OCI-M2 (cell line): ENCODE results near the gene PMM2.
"Not testable (repeated sequence)": the region's sequence is repeated elsewhere in the genome, so short reads cannot be mapped to it uniquely, and the experiment has no call there.

Experiments used
- DNase-seq: peaks from one replicate; lab custom pipeline; 2025; ENCODE audit not compliant: unreplicated experiment; lab: John Stamatoyannopoulos, UW

PMM2 gene

GRCh38 chr16:8781797-8782196 is 15.8 kb upstream of the PMM2 start:
- no peak for DNase-seq

- DNase-seq: no peak
Observed at GRCh38 chr16:8782673-8783072, 15.0 kb upstream of the PMM2 start.

DNA sequence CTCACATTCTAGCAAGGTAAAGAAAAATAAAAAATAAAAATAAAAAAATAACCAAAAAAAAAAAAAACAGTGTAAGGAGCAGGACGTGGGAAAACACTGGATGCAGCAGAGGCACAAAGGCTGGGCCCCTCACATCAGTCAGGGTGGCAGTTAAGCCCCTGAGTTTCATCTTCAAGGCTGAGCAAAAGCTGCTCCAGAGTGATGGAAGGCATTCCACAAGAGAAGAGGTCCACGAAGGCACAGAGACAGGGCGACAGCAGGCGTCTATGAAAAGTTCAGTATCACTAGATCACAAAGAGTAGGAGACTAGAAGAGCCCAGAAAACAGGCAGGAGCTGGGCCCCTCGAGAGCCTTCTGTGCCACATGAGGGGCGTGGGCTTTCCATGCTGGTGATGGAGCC is 12.2 kb upstream of the PMM2 start:
- DNase-seq: no peak

GRCh38 chr16:8786316-8786715 is 11.3 kb upstream of the PMM2 start:
- DNase-seq: not testable (repeated sequence)

DNA sequence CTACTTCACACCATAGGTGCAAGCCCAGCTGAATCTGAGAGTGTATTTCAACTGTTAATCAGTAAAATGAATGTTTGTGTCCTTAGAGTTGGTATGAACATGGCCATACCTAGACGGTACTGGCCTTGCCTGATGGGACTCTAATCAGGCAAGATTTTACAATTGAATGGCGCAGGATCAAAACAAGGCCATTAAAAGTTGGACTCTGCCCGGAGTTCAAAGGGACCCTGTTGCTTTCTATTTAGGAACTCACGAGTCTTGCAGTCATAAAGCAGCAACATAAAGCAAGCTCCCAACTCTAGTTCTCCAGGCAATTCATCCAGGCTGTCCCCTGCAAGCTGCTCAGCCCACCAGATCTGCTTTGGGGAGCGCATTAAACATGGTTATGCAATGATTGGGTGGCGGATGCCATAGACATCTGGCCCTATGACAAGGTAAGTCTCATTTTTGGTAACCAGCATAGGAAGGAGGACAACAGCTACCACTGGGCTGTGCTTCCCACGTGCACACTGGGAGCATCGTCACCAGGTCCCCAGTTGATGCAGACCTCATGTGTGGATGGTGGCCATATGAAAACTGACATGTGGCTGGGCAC is 9.0 kb upstream of the PMM2 start:
- no peak for DNase-seq

DNA sequence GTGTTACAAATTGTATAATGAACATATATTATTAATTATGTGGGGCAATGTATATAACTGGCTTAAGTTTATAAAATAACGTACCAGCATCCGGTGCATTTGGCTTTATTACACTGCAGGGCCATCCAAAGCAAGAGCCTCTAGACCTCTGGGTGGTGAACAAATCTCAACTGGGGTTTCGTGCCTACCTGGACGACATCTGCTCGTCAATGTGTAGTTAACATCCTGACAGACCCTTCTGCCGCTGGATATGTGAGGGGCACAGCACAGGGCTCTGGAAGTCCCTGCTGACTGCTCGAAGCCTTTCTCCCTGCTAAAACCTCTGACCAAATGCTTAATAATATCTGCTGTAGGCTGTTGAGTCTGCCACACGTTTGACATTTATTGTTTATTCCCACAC is 2.5 kb upstream of the PMM2 start:
- no peak for DNase-seq

DNA sequence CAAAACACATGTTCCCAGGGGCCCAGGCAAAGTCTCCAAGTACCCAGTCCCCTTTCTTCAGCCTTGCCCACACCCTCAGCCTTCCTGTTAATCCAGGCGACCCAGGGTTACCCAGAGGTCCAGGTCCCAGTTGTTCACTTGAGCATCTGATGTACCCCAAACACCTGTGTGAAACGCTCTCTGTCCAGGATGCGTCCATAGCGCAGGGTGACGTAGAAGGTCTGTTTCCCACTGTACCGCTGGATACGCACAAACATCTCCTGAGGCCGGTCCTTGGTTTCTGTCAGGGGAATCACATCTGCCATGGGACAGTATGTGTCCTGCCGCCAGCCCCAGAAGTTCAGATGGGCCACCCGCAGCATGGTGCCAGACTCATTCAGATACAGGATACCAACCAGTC is 1.8 kb upstream of the PMM2 start:
- no peak for DNase-seq

DNA sequence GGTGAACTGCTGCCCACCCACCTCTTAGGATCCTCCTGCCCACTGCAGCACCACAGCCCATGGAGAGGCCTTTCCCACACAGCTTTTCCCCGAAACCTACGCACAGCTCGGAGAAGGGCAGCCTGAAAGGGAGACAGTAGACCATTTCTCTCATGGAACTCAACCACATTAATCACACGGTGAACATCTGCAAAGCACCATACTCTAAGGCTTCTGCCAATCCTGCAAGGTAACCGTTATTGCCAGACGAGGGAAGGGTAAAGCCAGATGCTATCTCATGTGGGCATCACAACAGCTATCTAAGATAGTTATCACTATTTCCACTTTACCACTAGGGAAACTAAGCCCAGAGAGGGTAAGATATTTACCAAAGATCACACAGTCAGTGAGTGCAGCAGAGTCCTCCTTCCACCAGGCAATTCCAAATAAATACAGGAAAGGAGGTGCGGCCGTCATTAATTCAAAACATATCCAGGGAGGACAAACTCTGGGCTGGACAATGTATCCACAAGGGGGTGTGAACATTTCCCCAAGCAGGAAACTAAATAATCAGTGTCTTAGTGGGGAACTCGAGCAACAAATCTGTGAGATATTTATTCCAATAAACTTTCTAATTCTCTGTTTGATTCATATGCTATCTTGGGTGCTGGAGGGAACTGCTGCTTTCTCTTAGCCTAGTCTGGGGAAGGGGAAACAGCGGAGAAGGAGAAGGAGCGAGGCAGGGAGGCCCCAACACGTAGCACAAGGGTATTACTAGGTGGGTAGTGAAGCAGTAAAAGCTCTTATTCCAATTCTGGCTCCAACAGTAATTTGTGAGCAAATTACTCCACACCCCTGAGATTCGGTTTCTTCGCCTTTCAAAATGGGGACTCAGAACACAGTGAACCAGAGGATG is 923 bp upstream of the PMM2 start:
- DNase-seq: no peak

DNA sequence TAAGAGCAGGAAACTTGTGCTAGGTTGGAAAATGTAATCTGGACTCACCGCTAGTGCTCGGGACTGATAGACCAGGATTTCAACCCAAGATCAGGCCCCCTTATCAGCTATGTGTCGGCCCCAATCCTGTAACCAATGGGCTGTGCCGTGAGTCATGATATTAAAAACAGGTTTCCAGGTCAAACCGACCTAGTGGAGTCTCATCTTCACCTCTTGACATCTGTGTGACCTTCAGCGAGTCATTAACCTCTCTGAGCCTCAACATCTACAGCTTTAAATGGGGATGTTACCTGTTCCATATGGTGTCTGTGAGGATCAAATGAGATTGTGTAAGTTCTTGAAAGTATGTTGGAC is 512 bp downstream of the PMM2 start:
- no peak for DNase-seq

- DNase-seq: no peak
Observed at GRCh38 chr16:8798535-8799157, 1.0 kb downstream of the PMM2 start.

DNA sequence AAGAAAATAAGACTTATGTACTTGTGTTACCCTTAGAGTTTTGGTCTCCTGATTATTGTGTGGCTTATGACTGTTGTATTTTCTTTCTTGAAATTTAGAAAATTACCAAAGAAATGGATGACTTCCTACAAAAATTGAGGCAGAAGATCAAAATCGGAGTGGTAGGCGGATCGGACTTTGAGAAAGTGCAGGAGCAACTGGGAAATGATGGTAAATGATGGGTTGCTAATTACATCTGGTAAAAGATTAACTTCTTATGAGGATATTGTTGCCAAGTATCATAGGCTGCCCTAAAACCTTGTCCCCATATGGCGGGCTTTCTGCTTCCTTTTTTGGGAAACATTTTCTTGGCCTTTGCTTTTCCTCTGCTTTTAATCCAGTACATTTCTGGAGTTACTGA is 4.1 kb downstream of the PMM2 start:
- no peak for DNase-seq

DNA sequence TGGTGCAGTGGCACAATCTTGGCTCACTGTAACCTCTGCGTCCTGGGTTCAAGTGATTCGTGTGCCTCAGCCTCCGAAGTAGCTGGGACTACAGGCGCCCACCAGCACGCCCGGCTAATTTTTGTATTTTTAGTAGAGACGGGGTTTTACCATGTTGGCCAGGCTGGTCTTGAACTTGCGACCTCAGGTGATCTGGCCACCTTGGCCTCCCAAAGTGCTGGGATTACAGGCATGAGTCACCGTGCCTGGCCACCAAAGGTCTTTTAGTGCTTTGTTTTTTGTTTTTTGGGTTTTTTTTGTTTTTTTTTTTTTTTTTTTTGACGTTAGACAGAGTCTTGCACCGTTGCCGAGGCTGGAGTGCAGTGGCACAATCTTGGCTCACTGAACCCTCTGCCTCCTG is 6.1 kb downstream of the PMM2 start:
- DNase-seq: not testable (repeated sequence)

DNA sequence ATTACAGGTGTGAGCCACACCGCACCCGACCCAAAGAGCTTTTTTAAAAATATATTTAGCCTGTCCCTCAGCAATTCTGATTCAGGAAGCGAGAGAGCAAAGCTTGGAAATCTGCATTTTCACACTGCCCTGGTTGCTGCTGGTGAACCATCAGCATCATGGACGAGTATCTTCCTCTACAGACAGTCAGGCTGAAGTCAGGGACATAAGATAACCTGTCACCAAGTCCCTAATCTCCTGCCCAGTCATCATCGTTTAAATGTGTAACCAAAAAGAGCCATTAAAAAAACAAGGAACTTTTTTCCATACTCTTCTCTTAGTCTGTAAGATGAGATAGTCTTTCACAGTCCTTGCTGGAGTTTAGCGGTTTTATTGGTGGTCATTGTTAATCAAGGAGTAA is 6.7 kb downstream of the PMM2 start:
- no peak for DNase-seq

DNA sequence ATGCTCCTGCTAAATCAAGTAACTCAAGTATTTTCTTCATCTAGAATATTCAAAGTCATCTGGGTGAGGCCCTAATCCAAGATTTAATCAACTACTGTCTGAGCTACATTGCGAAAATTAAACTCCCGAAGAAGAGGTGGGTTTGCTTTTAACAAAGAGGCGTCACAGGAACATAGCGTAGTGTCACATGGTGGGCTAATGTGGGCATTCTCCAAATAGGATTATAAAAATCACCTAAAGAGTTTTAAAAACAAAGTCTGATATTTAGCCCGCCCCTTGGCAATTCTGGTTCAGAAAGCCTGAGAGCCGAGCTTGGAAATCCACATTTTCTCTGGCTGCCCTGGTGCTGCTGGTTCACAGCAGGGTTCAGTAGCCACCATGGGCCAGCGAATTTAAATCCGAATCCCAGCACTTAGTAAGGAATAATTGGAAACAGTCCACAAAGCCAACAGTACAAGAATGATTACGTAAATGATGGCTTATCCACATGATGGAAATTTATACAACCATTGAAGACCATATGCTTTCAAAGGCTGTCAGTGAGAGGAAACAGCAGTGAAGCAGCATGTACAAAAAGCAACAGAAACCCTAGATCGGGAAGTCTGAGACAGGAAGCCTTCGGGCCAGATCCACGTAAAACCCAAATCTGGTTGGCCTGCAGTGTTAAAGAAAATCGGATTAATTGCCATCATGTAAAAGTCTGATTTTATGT is 8.8 kb downstream of the PMM2 start:
- no peak for DNase-seq

- DNase-seq: no peak
Observed at GRCh38 chr16:8807189-8807588, 9.6 kb downstream of the PMM2 start.

DNA sequence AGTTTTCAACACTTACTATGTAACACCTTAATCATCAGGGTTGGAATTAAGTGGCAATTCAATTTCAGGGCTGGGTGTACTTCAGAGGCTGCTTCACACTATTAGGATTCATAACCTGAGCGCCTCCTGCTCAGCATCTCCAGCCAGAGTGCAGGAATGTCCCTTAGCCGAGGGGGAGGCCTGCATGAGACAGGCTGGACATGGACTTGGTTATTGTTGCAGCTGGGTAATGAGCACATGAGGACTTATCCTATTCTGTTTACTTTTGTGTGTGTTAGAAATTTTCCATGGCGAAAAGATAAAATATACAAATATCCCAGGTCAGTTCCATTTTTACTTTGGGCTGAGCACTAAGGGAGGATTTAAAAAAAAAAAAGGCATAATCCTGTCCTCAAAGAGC is 10.4 kb downstream of the PMM2 start:
- DNase-seq: no peak

DNA sequence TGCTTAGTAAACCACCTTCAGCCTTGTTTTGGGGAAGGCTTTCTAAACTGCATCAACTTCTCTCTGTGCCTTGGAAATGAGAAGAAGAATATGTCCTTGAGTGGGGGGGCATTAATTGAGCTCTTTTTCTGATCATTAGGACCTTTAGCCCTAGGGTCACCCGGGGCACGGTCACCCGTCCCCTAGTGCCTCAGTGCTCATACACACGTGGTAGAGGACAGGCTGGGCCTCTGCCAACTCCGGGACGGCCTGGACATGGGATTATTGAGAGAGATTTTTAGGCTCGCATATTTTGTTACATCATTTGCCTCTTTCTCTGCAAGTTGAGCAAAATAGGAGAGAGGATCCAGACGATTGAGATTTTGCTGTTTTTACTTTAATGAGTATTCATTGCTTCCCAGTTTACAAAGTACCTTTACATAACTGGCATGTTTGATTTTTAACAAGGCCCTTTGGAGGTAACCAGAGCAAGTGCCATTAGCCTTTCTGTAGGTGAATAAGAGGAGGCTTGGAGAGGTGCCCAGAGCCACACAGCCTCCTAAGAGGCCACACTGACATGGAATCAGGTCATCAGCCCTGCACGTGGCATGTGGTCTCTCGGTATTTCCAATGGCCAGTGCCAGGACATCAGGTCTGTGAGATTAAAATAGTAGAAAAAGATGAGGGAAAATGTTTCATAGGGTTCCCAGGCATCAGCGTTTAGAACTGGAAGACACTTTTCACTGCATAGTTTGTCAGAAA is 11.1 kb downstream of the PMM2 start:
- no peak for DNase-seq

- no peak for DNase-seq
Observed at GRCh38 chr16:8812162-8812843, 14.7 kb downstream of the PMM2 start.

DNA sequence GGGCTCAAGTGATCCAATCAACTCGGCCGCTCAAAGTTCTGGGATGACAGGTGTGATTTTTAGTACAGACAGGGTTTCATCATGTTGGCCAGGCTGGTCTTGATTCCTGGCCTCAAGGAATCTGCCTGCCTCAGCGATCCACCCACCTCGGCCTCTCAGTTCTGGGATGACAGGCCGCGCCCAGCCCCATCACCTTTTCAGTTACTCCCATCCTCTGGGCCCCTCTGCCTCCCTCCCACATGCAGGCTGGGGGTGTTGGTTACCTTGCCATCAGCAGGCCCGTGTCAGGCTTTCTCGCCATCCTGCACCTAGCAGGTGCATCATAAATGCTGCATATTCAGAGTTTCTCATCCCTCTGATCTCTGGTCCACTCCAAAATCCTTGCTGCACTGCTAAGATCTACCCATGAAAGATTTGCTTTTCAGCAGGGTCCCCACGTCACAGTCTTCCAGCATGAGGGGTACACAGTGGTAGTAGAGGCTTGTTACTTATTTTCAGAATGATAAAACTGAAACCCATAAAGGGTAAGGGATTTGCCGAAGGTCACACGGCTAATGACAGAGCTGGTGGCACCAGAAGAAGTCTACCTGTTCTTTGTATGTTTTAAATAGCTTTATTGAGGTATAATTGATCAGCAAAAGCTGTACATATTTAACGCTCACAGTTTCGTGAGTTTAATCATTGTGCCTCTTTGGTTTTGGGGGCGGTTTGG is 16.6 kb downstream of the PMM2 start:
- no peak for DNase-seq
